Calu3 (cell line): ENCODE measurements around the gene ALDH2. TPM values are rescaled to one million over a fixed set of nuclear protein-coding genes. Genes with fewer than 3 reads are reported as not detected.

Experiments
- BruUV-seq: library from RNA; stranded (reverse); fragments of 400-500 nt; replicated peaks from 2 replicates; lab custom pipeline; 2021; lab: Mats Ljungman, UMichigan
- CTCF ChIA-PET: fragments of 300-600 bp; sonication (Branson Sonifier 250); formaldehyde crosslinking; loops from one replicate; lab custom pipeline; 2022; ENCODE audit warnings: antibody characterized with exemption; lab: Charles Lee
- DNase-seq: peaks from one replicate; pipeline ENCODE4 v3.0.0; 2022
- H3K27ac Mint-ChIP-seq: one replicate; pipeline ENCODE4 v1.8.0; 2022; ENCODE audit warnings: mixed read lengths; ENCODE audit not compliant: unreplicated experiment
- H3K27me3 Mint-ChIP-seq: one replicate; pipeline ENCODE4 v1.8.0; 2022; ENCODE audit warnings: mixed read lengths; ENCODE audit not compliant: unreplicated experiment
- H3K36me3 Mint-ChIP-seq: one replicate; pipeline ENCODE4 v1.8.0; 2022; ENCODE audit warnings: mild to moderate bottlenecking, moderate library complexity, mixed read lengths; ENCODE audit not compliant: insufficient read depth, unreplicated experiment
- H3K4me1 Mint-ChIP-seq: one replicate; pipeline ENCODE4 v1.8.0; 2022; ENCODE audit warnings: mild to moderate bottlenecking, low read depth, mixed read lengths; ENCODE audit not compliant: unreplicated experiment
- H3K4me3 Mint-ChIP-seq: one replicate; pipeline ENCODE4 v1.8.0; 2022; ENCODE audit warnings: mild to moderate bottlenecking, low read depth, moderate library complexity, mixed read lengths; ENCODE audit not compliant: unreplicated experiment
- H3K9me3 Mint-ChIP-seq: one replicate; pipeline ENCODE4 v1.8.0; 2022; ENCODE audit warnings: low read depth, mixed read lengths; ENCODE audit not compliant: unreplicated experiment
- CTCF ChIP-seq: fragments of 200-600 bp; IDR thresholded peaks from one replicate; pipeline ENCODE4 v1.8.0; 2022; ENCODE audit warnings: antibody characterized with exemption; ENCODE audit not compliant: unreplicated experiment
- intact Hi-C: fragments of 100-400 bp; cut with micrococcal nuclease; formaldehyde crosslinking; loops from one replicate; pipeline ENCODE4 v1.10.0; 2022; ENCODE audit not compliant: unreplicated experiment
- total RNA-seq: library from RNA; stranded (reverse); gene quantifications from 2 replicates; pipeline ENCODE4 v1.2.3, GENCODE V29; 2022

ALDH2 gene
- total RNA-seq, 1 experiment from 2014 or later, result 152 TPM

- no peak for TF ChIP-seq CTCF
- no peaks in the 10 kb centered on the region for H3K4me1 Mint-ChIP-seq
- BruUV-seq, result no TSS peak
- CTCF ChIA-PET, result no interaction called here
- H3K27ac Mint-ChIP-seq, result no peak overlapping the region
- intact Hi-C loops, result no loop called here
- H3K27me3 Mint-ChIP-seq, result peaks cover 24% of the 10 kb centered on the region
- peaks cover 2% of the 10 kb centered on the region for H3K9me3 Mint-ChIP-seq
- H3K36me3 Mint-ChIP-seq, result no peaks in the 10 kb centered on the region
- no peak overlapping the region for H3K4me3 Mint-ChIP-seq
- DNase-seq, result no peak
Observed at GRCh38 chr12:111825509-111825908, 58.8 kb downstream of the ALDH2 start.

- BruUV-seq, result no TSS peak
- Mint-ChIP-seq H3K27ac (no peak overlapping the region), H3K4me1 (no peaks in the 10 kb centered on the region), H3K36me3 (no peaks in the 10 kb centered on the region), H3K4me3 (no peak overlapping the region), H3K9me3 (no peaks in the 10 kb centered on the region), H3K27me3 (peaks cover 20% of the 10 kb centered on the region)
- CTCF ChIA-PET, result interaction anchor here (0.5 kb wide), 1 partner anchor 414 kb away, joined by 3 read pairs; no protein-coding TSS in a partner anchor
- intact Hi-C loops, result no loop called here
- TF ChIP-seq CTCF, result no peak
- DNase-seq, result no peak
Observed at GRCh38 chr12:111826316-111826715, 59.6 kb downstream of the ALDH2 start.

GRCh38 chr12:111826992-111827391 lies 60.3 kb downstream of the ALDH2 start:
- H3K36me3 Mint-ChIP-seq, result no peaks in the 10 kb centered on the region
- no peak for TF ChIP-seq CTCF
- no peaks in the 10 kb centered on the region for H3K9me3 Mint-ChIP-seq
- BruUV-seq, result no TSS peak
- H3K27ac Mint-ChIP-seq, result no peak overlapping the region
- H3K27me3 Mint-ChIP-seq, result peaks cover 18% of the 10 kb centered on the region
- CTCF ChIA-PET, result interaction anchor here (0.5 kb wide), 1 partner anchor 414 kb away, joined by 3 read pairs; no protein-coding TSS in a partner anchor
- intact Hi-C loops, result no loop called here
- DNase-seq, result no peak
- H3K4me1 Mint-ChIP-seq, result no peaks in the 10 kb centered on the region
- H3K4me3 Mint-ChIP-seq, result no peak overlapping the region

GRCh38 chr12:111827907-111828306 lies 61.2 kb downstream of the ALDH2 start:
- BruUV-seq, result no TSS peak
- H3K9me3 Mint-ChIP-seq, result no peaks in the 10 kb centered on the region
- DNase-seq, result no peak
- CTCF ChIA-PET, result no interaction called here
- intact Hi-C loops, result no loop called here
- H3K27me3 Mint-ChIP-seq, result peaks cover 18% of the 10 kb centered on the region
- no peaks in the 10 kb centered on the region for H3K36me3 Mint-ChIP-seq
- H3K27ac Mint-ChIP-seq, result no peak overlapping the region
- H3K4me3 Mint-ChIP-seq, result no peak overlapping the region
- TF ChIP-seq CTCF, result no peak
- H3K4me1 Mint-ChIP-seq, result no peaks in the 10 kb centered on the region
